ENCODE results near the gene RASL11B.

RASL11B gene

GRCh38 chr4:52889778-52890520, 27.8 kb downstream of the RASL11B start:
- Histone ChIP-seq H4K91ac (ENCODE audit: low read length) (no peak overlapping the region), H3K4ac (ENCODE audit: low read depth in 1 of 2, low read length in 2 of 2) (no peak overlapping the region), H3K27ac (ENCODE audit: low read length, poor library complexity, severe bottlenecking) (no peak overlapping the region), H3K4me2 (ENCODE audit: low read length, poor library complexity, severe bottlenecking) (no peak overlapping the region), H4K8ac (ENCODE audit: low read length) (no peak overlapping the region), H2BK5ac (ENCODE audit: low read depth, low read length, poor library complexity, severe bottlenecking) (no peak overlapping the region), H2BK15ac (ENCODE audit: low read depth, poor library complexity, severe bottlenecking) (no peak overlapping the region), H2BK120ac (ENCODE audit: low read depth, low read length) (no peak overlapping the region), H3K4me1 (ENCODE audit: control insufficient read depth, insufficient read depth, low read depth, low read length) (no peaks in the 10 kb centered on the region), H2AFZ (ENCODE audit: low read depth, low read length) (no peak overlapping the region), H3K4me3 (ENCODE audit: insufficient read depth in 1 of 2, low read depth in 1 of 2, low read length in 2 of 2) (no peak overlapping the region), H2BK12ac (ENCODE audit: low read length in 2 of 2) (no peak overlapping the region), H2AK5ac (ENCODE audit: low read length, severe bottlenecking) (no peak overlapping the region), H3K79me1 (replicated peaks; ENCODE audit: low read length, poor library complexity, severe bottlenecking) (no peaks in the 10 kb centered on the region), H3K9ac (ENCODE audit: low read length) (no peak overlapping the region), H3K9me3 (ENCODE audit: control insufficient read depth, low read length) (peaks cover 5% of the 10 kb centered on the region), H3K18ac (ENCODE audit: low read depth in 1 of 2, low read length in 2 of 2) (no peak overlapping the region), H3K23ac (ENCODE audit: low read length in 2 of 2) (no peak overlapping the region), H3K36me3 (ENCODE audit: control insufficient read depth in 1 of 2, insufficient read depth in 2 of 2, low read depth in 1 of 2, low read length in 2 of 2) (peaks cover 2 to 16% of the 10 kb centered on the region in 2 experiments), H3K14ac (ENCODE audit: low read length in 2 of 2) (no peak overlapping the region), H3K27me3 (ENCODE audit: control insufficient read depth in 1 of 2, insufficient read depth in 1 of 2, low read length in 2 of 2) (no peaks in the 10 kb centered on the region)
- 86% methylated on average over 1 of the region's 2 CpGs for WGBS
- no peak for DNase-seq

GRCh38 chr4:52890521-52890791, 28.3 kb downstream of the RASL11B start:
- H3K27me3 ChIP-seq (ENCODE audit: control insufficient read depth in 1 of 2, insufficient read depth in 1 of 2, low read length in 2 of 2), result no peaks in the 10 kb centered on the region
- no peak overlapping the region for H2BK15ac ChIP-seq (ENCODE audit: low read depth, poor library complexity, severe bottlenecking)
- H3K18ac ChIP-seq (ENCODE audit: low read depth in 1 of 2, low read length in 2 of 2), result no peak overlapping the region
- H3K27ac ChIP-seq (ENCODE audit: low read length, poor library complexity, severe bottlenecking), result no peak overlapping the region
- no peak overlapping the region for H3K4me3 ChIP-seq (ENCODE audit: insufficient read depth in 1 of 2, low read depth in 1 of 2, low read length in 2 of 2)
- no peak overlapping the region for H3K14ac ChIP-seq (ENCODE audit: low read length in 2 of 2)
- H2BK5ac ChIP-seq (ENCODE audit: low read depth, low read length, poor library complexity, severe bottlenecking), result no peak overlapping the region
- no peak overlapping the region for H4K91ac ChIP-seq (ENCODE audit: low read length)
- no peak overlapping the region for H2AK5ac ChIP-seq (ENCODE audit: low read length, severe bottlenecking)
- H4K8ac ChIP-seq (ENCODE audit: low read length), result no peak overlapping the region
- H3K9me3 ChIP-seq (ENCODE audit: control insufficient read depth, low read length), result peaks cover 5% of the 10 kb centered on the region
- H3K79me1 ChIP-seq (replicated peaks; ENCODE audit: low read length, poor library complexity, severe bottlenecking), result no peaks in the 10 kb centered on the region
- no peaks in the 10 kb centered on the region for H3K4me1 ChIP-seq (ENCODE audit: control insufficient read depth, insufficient read depth, low read depth, low read length)
- H2BK12ac ChIP-seq (ENCODE audit: low read length in 2 of 2), result no peak overlapping the region
- H2BK120ac ChIP-seq (ENCODE audit: low read depth, low read length), result no peak overlapping the region
- no peak for DNase-seq
- H3K4me2 ChIP-seq (ENCODE audit: low read length, poor library complexity, severe bottlenecking), result no peak overlapping the region
- no peak overlapping the region for H3K9ac ChIP-seq (ENCODE audit: low read length)
- H3K4ac ChIP-seq (ENCODE audit: low read depth in 1 of 2, low read length in 2 of 2), result no peak overlapping the region
- no peak overlapping the region for H2AFZ ChIP-seq (ENCODE audit: low read depth, low read length)
- 100% methylated on average over 1 of the region's 1 CpG for WGBS
- H3K36me3 ChIP-seq (ENCODE audit: control insufficient read depth in 1 of 2, insufficient read depth in 2 of 2, low read depth in 1 of 2, low read length in 2 of 2), result peaks cover 1 to 14% of the 10 kb centered on the region in 2 experiments
- no peak overlapping the region for H3K23ac ChIP-seq (ENCODE audit: low read length in 2 of 2)

GRCh38 chr4:52891743-52892142, 29.6 kb downstream of the RASL11B start:
- Histone ChIP-seq H3K4me3 (ENCODE audit: insufficient read depth in 1 of 2, low read depth in 1 of 2, low read length in 2 of 2) (no peak overlapping the region), H2BK5ac (ENCODE audit: low read depth, low read length, poor library complexity, severe bottlenecking) (no peak overlapping the region), H3K9me3 (ENCODE audit: control insufficient read depth, low read length) (peaks cover 5% of the 10 kb centered on the region), H3K36me3 (ENCODE audit: control insufficient read depth in 1 of 2, insufficient read depth in 2 of 2, low read depth in 1 of 2, low read length in 2 of 2) (peaks cover 0 to 8% of the 10 kb centered on the region in 2 experiments), H3K4ac (ENCODE audit: low read depth in 1 of 2, low read length in 2 of 2) (no peak overlapping the region), H2BK120ac (ENCODE audit: low read depth, low read length) (no peak overlapping the region), H4K91ac (ENCODE audit: low read length) (no peak overlapping the region), H2AFZ (ENCODE audit: low read depth, low read length) (no peak overlapping the region), H3K27ac (ENCODE audit: low read length, poor library complexity, severe bottlenecking) (no peak overlapping the region), H4K8ac (ENCODE audit: low read length) (no peak overlapping the region), H2BK15ac (ENCODE audit: low read depth, poor library complexity, severe bottlenecking) (no peak overlapping the region), H2AK5ac (ENCODE audit: low read length, severe bottlenecking) (no peak overlapping the region), H3K79me1 (replicated peaks; ENCODE audit: low read length, poor library complexity, severe bottlenecking) (no peaks in the 10 kb centered on the region), H3K9ac (ENCODE audit: low read length) (no peak overlapping the region), H3K18ac (ENCODE audit: low read depth in 1 of 2, low read length in 2 of 2) (no peak overlapping the region), H2BK12ac (ENCODE audit: low read length in 2 of 2) (no peak overlapping the region), H3K27me3 (ENCODE audit: control insufficient read depth in 1 of 2, insufficient read depth in 1 of 2, low read length in 2 of 2) (no peaks in the 10 kb centered on the region), H3K23ac (ENCODE audit: low read length in 2 of 2) (no peak overlapping the region), H3K4me1 (ENCODE audit: control insufficient read depth, insufficient read depth, low read depth, low read length) (no peaks in the 10 kb centered on the region), H3K4me2 (ENCODE audit: low read length, poor library complexity, severe bottlenecking) (no peak overlapping the region), H3K14ac (ENCODE audit: low read length in 2 of 2) (no peak overlapping the region)
- DNase-seq, result peak; percentile 18
- 57% methylated on average over 1 of the region's 1 CpG for WGBS

DNA sequence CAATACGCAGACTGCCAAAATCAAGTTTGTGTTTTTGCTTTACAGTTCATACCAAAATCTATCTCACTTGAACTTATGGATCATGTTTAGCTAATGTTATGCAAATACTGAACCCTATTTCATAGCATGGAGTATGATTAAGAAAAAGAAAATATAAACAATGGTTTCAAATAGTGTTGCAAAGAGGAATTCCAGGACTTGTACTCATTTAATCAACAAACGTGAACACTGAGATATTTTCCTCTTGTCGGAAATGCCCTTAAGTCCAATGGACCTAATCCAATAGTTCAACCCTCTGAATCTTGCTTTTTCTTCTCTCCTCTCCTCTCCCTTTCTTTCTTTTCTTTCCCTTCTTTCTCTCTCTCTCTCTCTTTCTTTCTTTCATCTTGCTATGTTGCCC, 30.8 kb downstream of the RASL11B start:
- Histone ChIP-seq H2BK15ac (ENCODE audit: low read depth, poor library complexity, severe bottlenecking) (no peak overlapping the region), H4K8ac (ENCODE audit: low read length) (no peak overlapping the region), H2BK5ac (ENCODE audit: low read depth, low read length, poor library complexity, severe bottlenecking) (no peak overlapping the region), H3K4me3 (ENCODE audit: insufficient read depth in 1 of 2, low read depth in 1 of 2, low read length in 2 of 2) (no peak overlapping the region), H3K4ac (ENCODE audit: low read depth in 1 of 2, low read length in 2 of 2) (no peak overlapping the region), H3K4me1 (ENCODE audit: control insufficient read depth, insufficient read depth, low read depth, low read length) (no peaks in the 10 kb centered on the region), H3K79me1 (replicated peaks; ENCODE audit: low read length, poor library complexity, severe bottlenecking) (no peaks in the 10 kb centered on the region), H3K9me3 (ENCODE audit: control insufficient read depth, low read length) (no peaks in the 10 kb centered on the region), H2AK5ac (ENCODE audit: low read length, severe bottlenecking) (no peak overlapping the region), H3K4me2 (ENCODE audit: low read length, poor library complexity, severe bottlenecking) (no peak overlapping the region), H2BK120ac (ENCODE audit: low read depth, low read length) (no peak overlapping the region), H2BK12ac (ENCODE audit: low read length in 2 of 2) (no peak overlapping the region), H3K27ac (ENCODE audit: low read length, poor library complexity, severe bottlenecking) (no peak overlapping the region), H3K36me3 (ENCODE audit: control insufficient read depth in 1 of 2, insufficient read depth in 2 of 2, low read depth in 1 of 2, low read length in 2 of 2) (peaks cover 0 to 8% of the 10 kb centered on the region in 2 experiments), H2AFZ (ENCODE audit: low read depth, low read length) (no peak overlapping the region), H3K27me3 (ENCODE audit: control insufficient read depth in 1 of 2, insufficient read depth in 1 of 2, low read length in 2 of 2) (no peaks in the 10 kb centered on the region), H3K23ac (ENCODE audit: low read length in 2 of 2) (no peak overlapping the region), H4K91ac (ENCODE audit: low read length) (no peak overlapping the region), H3K18ac (ENCODE audit: low read depth in 1 of 2, low read length in 2 of 2) (no peak overlapping the region), H3K14ac (ENCODE audit: low read length in 2 of 2) (no peak overlapping the region), H3K9ac (ENCODE audit: low read length) (no peak overlapping the region)
- 77% methylated on average over 3 of the region's 3 CpGs for WGBS
- DNase-seq, result peak; percentile 19
